Fibroblast of lung (primary cell): Measurements from ENCODE around the gene PGM1. TPM values are rescaled to one million over a fixed set of nuclear protein-coding genes. Genes with fewer than 3 reads are reported as not detected.

Experiments
- DNase-seq, 2 donors: peaks; one replicate each; pipeline versions ENCODE4 v3.0.0 to v3.0.0-alpha.2; 2010; ENCODE audit warnings: low read depth in 2 of 2
- H2AFZ ChIP-seq: 2 replicates; pipeline ENCODE4 v1.5.1; 2012; ENCODE audit warnings: low read length, control low read depth, inconsistent platforms
- H3K27ac ChIP-seq: 2 replicates; pipeline ENCODE4 v1.5.1; 2011; ENCODE audit warnings: low read length, control low read depth; ENCODE audit not compliant: insufficient read depth
- H3K27me3 ChIP-seq: 2 replicates; pipeline ENCODE4 v1.5.1; 2011; ENCODE audit warnings: mild to moderate bottlenecking, low read length; ENCODE audit not compliant: control insufficient read depth, insufficient read depth
- H3K36me3 ChIP-seq: 2 replicates; pipeline ENCODE4 v1.5.1; 2011; ENCODE audit warnings: low read length; ENCODE audit not compliant: control insufficient read depth, insufficient read depth
- H3K4me1 ChIP-seq: 2 replicates; pipeline ENCODE4 v1.5.1; 2011; ENCODE audit warnings: low read length; ENCODE audit not compliant: control insufficient read depth, insufficient read depth; ENCODE audit errors: extremely low read depth
- H3K4me2 ChIP-seq: 2 replicates; pipeline ENCODE4 v1.5.1; 2011; ENCODE audit warnings: low read length, control low read depth; ENCODE audit not compliant: insufficient read depth; ENCODE audit errors: extremely low read depth
- H3K4me3 ChIP-seq, 4 experiments: fragments of 200-600 bp in 1 of 4; sonication (generic) in 1 of 4; replicated peaks in 1 of 4; 2 replicates each; pipeline ENCODE4 v1.5.1; 2011 to 2016; ENCODE audit warnings: low read length in 4 of 4, low read depth in 3 of 4, mild to moderate bottlenecking in 3 of 4, control low read depth in 2 of 4, inconsistent platforms in 1 of 4, mixed read lengths in 1 of 4; ENCODE audit not compliant: insufficient read depth in 1 of 4; ENCODE audit errors: control extremely low read depth in 1 of 4
- H3K79me2 ChIP-seq: 2 replicates; pipeline ENCODE4 v1.5.1; 2012; ENCODE audit warnings: mild to moderate bottlenecking, low read length, inconsistent platforms; ENCODE audit not compliant: control insufficient read depth, insufficient read depth
- H3K9ac ChIP-seq: 2 replicates; pipeline ENCODE4 v1.5.1; 2011; ENCODE audit warnings: mild to moderate bottlenecking, low read length, control low read depth; ENCODE audit not compliant: insufficient read depth
- H3K9me3 ChIP-seq: 2 replicates; pipeline ENCODE4 v1.5.1; 2012; ENCODE audit warnings: low read depth, low read length; ENCODE audit not compliant: control insufficient read depth, insufficient read depth
- H4K20me1 ChIP-seq: 2 replicates; pipeline ENCODE4 v1.5.1; 2011; ENCODE audit warnings: low read length; ENCODE audit not compliant: control insufficient read depth, insufficient read depth; ENCODE audit errors: extremely low read depth
- CTCF ChIP-seq, 2 donors: IDR thresholded peaks in 1 of 2; conservative IDR thresholded peaks in 1 of 2; 1 replicate in 1 of 2; 2 replicates in 1 of 2; pipeline ENCODE4 v1.5.1; 2011 to 2012; ENCODE audit warnings: low read length in 2 of 2, control low read depth in 1 of 2, inconsistent platforms in 1 of 2, low read depth in 1 of 2, mild to moderate bottlenecking in 1 of 2
- EZH2 ChIP-seq: IDR thresholded peaks from 2 replicates; pipeline ENCODE4 v1.5.1; 2012; ENCODE audit warnings: low read length, control low read depth, mild to moderate bottlenecking; ENCODE audit errors: missing control alignments
- polyA plus RNA-seq, 2 donors: library from polyadenylated mRNA; depleted of rRNA in 1 of 2; stranded (reverse) in 1 of 2; unstranded in 1 of 2; fragments of >200 nt; gene quantifications; 2 replicates each; pipeline ENCODE4 v1.2.1, GENCODE V29; 2011 to 2012; ENCODE audit warnings: missing spikeins in 1 of 2
- total RNA-seq: library from RNA; depleted of rRNA; stranded (reverse); fragments of >200 nt; gene quantifications from 2 replicates; pipeline ENCODE4 v1.2.1, GENCODE V29; 2014

Gene PGM1
- total and polyA plus RNA-seq, 2 donors (not counting 1 experiment from before 2014, with no cell fraction given) = 43.7 to 51.4 TPM

DNA sequence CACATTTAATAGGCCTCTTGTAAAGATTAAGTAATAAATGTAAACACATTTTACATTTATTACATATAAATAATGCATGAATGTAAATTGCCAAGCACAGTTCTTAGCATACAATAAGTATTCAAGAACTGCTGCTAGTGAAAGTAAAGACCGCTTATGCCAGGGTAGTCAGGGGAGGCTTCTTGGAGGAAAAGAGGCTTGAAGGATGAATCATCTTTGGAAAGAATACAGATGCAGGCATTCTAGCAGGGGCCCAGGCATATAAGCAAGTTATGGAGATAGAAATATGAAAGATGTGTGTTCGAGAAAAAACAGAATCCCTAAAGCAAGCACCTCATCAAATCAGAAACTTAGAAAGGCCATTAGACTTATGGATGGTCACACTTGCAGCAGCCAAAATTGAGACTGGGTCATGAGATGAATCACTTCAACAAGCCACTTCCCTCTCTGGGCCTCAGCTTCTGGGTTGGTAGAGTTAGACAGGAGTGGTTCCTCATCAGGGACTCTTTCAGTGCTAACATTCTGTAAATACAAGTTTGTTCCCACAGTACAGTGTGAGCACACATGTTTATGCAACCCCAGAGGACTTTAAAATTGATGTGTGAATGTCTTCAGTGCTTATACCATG is 100.8 kb downstream of the PGM1 start:
- Histone ChIP-seq H3K79me2 (no peaks in the 10 kb centered on the region), H3K4me3 (no peak overlapping the region), H3K27me3 (no peaks in the 10 kb centered on the region), H3K36me3 (no peaks in the 10 kb centered on the region), H3K27ac (no peak overlapping the region), H3K9me3 (no peaks in the 10 kb centered on the region), H3K4me2 (no peak overlapping the region), H4K20me1 (no peaks in the 10 kb centered on the region), H2AFZ (no peak overlapping the region), H3K9ac (no peak overlapping the region), H3K4me1 (no peaks in the 10 kb centered on the region)
- TF ChIP-seq CTCF (conservative IDR thresholded peaks at IDR 0.05 in 1 of 2, IDR thresholded peaks at IDR 0.05 in 1 of 2; ENCODE audit: low read depth in 1 of 2, low read length in 2 of 2) (no peak), EZH2 (no peak)
- DNase-seq = peak; percentile 36 to 70

GRCh38 chr1:63698001-63698838 is 105.0 kb downstream of the PGM1 start:
- Histone ChIP-seq H3K4me3 (no peak overlapping the region), H3K36me3 (no peaks in the 10 kb centered on the region), H2AFZ (no peak overlapping the region), H3K4me2 (no peak overlapping the region), H3K4me1 (no peaks in the 10 kb centered on the region), H3K9me3 (no peaks in the 10 kb centered on the region), H3K9ac (no peak overlapping the region), H4K20me1 (no peaks in the 10 kb centered on the region), H3K79me2 (no peaks in the 10 kb centered on the region), H3K27me3 (no peaks in the 10 kb centered on the region), H3K27ac (no peak overlapping the region)
- TF ChIP-seq EZH2 = no peak
- no peak for TF ChIP-seq CTCF (conservative IDR thresholded peaks at IDR 0.05 in 1 of 2, IDR thresholded peaks at IDR 0.05 in 1 of 2; ENCODE audit: low read depth in 1 of 2, low read length in 2 of 2)
- peak in 1 of 2 donors; percentile 75 for DNase-seq

GRCh38 chr1:63701187-63701586 is 108.0 kb downstream of the PGM1 start:
- TF ChIP-seq CTCF (conservative IDR thresholded peaks at IDR 0.05 in 1 of 2, IDR thresholded peaks at IDR 0.05 in 1 of 2; ENCODE audit: low read depth in 1 of 2, low read length in 2 of 2) (no peak), EZH2 (no peak)
- Histone ChIP-seq H3K9ac (no peak overlapping the region), H3K4me1 (no peaks in the 10 kb centered on the region), H2AFZ (no peak overlapping the region), H3K9me3 (no peaks in the 10 kb centered on the region), H3K79me2 (no peaks in the 10 kb centered on the region), H3K4me3 (no peak overlapping the region), H3K27ac (no peak overlapping the region), H3K36me3 (no peaks in the 10 kb centered on the region), H4K20me1 (no peaks in the 10 kb centered on the region), H3K27me3 (peaks cover 15% of the 10 kb centered on the region), H3K4me2 (no peak overlapping the region)
- DNase-seq = no peak
